ENCODE measurements around the gene XRCC6. TPM values are rescaled to one million over a fixed set of nuclear protein-coding genes. Genes with fewer than 3 reads are reported as not detected.
"Not testable (repeated sequence)": the region's sequence is repeated elsewhere in the genome, so short reads cannot be mapped to it uniquely, and the experiment has no call there.

XRCC6 gene
- polyA plus RNA-seq, 1 donor: 369 TPM

DNA sequence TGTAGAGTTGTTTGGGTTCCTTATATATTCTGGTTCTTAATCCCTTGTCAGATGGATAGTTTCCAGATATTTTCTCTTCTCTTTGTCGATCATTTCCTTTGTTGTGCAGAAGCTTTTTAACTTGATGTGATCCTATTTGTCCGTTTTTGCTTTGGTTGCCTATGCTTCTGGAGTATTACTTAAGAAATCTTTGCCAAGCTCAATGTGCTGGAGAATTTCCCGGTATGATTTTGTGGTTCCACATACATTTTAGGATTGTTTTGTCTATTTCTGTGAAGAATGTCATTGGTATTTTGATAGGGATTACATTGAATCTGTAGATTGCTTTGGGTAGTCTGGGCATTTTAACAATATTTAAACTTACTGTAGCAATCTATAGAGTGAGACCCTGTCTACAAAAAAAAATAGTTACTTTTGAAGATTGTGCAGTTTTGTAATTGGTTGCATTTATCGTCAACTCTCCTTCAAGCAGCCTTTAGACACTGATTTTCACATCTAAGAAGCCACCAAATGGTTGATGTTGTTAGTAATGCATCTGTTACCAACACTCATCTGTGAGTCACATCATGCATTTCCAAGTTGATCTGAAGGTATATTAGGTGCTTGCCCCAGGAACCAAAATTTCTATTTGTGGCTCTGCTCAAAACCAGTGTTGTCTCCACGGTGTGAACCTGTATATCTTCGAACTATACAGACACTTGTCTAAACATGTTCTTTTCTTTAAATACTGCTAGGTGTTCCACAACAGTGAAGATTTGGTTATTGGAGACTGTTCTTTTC is 21.4 kb downstream of the XRCC6 start:
- DNase-seq: no peak

- no peak for DNase-seq
These were observed 26.7 kb downstream of the XRCC6 start for GRCh38 chr22:41647771-41648170.

DNA sequence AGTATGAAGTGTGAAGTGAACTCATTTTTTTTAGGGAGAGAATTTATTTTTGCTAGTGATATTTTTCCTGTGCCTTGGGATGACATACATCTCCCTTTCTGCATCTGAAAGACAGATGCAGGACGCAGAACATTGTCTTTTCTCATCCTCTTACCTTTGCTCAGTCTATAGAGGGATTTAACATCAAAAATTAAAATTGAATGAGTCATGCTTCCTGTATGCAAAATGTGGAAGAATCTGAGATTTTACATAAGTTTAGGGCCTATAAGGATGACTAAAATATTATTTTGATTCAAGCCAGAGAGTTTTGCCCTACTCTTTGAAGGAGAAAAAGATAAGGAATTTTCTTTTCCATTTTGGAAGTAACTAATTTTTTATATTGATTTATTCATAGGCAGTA is 27.3 kb downstream of the XRCC6 start:
- no peak for DNase-seq

- DNase-seq: no peak
These were observed 29.1 kb downstream of the XRCC6 start for GRCh38 chr22:41650229-41650628.

- DNase-seq: no peak
These were observed 29.7 kb downstream of the XRCC6 start for GRCh38 chr22:41650821-41651220.

- no peak for DNase-seq
These were observed 33.2 kb downstream of the XRCC6 start for GRCh38 chr22:41654322-41654721.

DNA sequence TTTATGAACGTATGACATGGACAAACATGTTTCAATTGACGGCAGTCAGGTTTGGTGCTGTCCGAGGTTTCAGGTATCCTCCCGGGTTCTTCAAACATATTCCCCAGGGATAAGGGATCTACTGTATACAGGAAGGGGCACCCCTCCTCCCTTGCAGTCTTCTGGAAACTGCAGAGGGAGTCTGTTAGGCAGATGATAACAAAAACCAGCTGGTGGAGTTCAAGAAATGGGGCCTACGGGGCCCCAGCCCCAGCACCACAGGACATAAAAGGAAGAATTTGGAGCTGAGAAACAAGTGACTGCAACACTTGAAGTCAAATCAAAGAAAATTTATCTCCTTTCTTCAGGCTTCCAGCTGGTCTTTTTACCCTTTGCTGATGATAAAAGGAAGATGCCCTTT is 35.5 kb downstream of the XRCC6 start:
- DNase-seq: peak; percentile 17

GRCh38 chr22:41657709-41658108 is 36.6 kb downstream of the XRCC6 start:
- no peak for DNase-seq

GRCh38 chr22:41658869-41659268 is 37.8 kb downstream of the XRCC6 start:
- no peak for DNase-seq

GRCh38 chr22:41659941-41660340 is 38.8 kb downstream of the XRCC6 start:
- DNase-seq: no peak

- DNase-seq: no peak
These were observed 39.3 kb downstream of the XRCC6 start for GRCh38 chr22:41660416-41660815.

DNA sequence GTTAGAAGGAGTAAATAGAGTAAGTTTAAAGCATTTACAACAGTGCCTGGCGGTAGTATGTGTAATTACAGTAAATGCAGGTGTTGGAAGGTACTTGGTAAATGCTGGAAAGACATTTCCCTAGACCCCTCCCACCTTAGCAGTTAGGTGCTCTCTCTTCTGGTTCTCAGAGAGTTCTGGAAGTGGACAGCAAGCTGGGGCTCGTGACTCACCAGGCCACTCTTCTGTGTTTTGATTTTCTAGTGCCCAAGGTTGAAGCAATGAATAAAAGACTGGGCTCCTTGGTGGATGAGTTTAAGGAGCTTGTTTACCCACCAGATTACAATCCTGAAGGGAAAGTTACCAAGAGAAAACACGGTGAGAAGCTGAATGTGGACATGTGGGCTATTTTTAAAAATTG is 40.0 kb downstream of the XRCC6 start:
- DNase-seq: no peak

DNA sequence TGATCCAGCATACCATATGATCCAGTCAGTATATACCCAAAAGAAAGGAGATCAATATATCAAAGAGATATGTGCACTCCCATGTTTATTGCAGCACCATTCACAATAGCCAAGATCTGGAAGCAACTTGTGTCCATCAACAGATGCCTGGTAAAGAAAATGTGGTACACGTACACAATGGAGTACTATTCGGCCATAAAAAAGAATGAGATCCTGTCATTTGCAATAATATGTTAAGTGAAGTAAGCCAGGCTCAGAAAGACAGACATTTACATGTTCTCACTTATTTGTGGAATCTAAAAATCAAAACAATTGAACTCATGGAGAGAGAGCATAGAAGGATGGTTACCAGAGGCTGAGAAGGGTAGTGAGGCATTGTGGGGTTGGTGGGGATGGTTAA is 40.6 kb downstream of the XRCC6 start:
- DNase-seq: no peak

DNA sequence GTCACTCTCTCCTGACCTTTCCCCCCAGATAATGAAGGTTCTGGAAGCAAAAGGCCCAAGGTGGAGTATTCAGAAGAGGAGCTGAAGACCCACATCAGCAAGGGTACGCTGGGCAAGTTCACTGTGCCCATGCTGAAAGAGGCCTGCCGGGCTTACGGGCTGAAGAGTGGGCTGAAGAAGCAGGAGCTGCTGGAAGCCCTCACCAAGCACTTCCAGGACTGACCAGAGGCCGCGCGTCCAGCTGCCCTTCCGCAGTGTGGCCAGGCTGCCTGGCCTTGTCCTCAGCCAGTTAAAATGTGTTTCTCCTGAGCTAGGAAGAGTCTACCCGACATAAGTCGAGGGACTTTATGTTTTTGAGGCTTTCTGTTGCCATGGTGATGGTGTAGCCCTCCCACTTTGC is 42.5 kb downstream of the XRCC6 start:
- DNase-seq: not testable (repeated sequence)

GRCh38 chr22:41664490-41664889 is 43.4 kb downstream of the XRCC6 start:
- DNase-seq: no peak

DNA sequence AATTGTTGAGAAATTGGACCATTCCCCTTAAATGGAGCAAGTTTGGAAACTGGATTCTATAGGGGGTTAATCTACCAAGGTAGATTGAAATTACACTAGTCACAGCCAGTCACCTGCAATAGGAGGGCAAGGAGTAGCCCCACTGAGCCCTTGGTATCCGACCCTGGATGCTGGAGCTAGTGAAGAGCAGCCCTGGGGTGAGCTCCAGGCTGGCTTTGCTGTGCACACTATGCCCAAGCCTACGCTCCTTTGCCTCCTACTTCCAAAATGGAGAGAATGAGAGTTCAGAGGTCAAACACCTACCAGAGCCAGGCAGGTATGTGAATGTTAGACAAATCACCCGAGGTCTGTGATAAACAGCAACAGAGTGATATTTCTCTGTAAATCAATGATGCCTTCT is 43.9 kb downstream of the XRCC6 start:
- DNase-seq: no peak

- no peak for DNase-seq
These were observed 48.1 kb downstream of the XRCC6 start for GRCh38 chr22:41668971-41669911.

DNA sequence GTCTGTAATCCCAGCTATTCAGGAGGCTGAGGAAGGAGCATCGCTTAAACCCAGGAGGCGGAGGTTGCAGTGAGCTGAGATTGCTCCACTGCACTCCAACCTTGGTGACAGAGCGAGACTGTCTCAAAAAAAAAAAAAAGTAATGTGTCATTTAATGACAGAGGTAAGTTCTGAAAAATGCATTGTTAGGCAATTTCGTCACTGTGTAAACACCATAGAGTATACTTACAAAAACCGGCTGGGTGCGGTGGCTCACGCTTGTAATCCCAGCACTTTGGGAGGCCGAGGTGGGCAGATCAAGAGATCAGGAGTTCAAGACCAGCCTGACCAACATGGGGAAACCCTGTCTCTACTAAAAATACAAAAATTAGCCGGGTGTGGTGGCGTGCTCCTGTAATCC is 51.0 kb downstream of the XRCC6 start:
- DNase-seq: not testable (repeated sequence)

GRCh38 chr22:41672780-41673509 is 51.9 kb downstream of the XRCC6 start:
- no peak for DNase-seq

GRCh38 chr22:41674846-41675340 is 53.8 kb downstream of the XRCC6 start:
- DNase-seq: no peak

DNA sequence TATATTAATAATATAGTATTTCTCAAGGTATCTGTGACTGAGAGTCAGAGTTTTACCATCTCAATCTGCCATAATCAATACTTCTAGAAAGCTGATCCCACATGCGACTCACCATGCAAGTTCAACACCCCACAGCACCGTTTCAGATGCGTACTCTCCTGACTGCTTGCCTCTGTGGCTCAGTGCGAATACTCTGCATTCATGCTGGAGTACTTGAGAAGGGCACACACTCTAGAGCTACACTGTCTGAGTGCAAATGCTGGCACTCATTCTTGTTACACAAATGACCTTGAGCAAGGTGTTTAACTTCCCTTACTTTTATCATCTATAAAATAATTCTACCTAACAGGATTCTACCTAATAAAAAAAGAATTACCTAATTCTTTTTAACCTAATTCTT is 55.0 kb downstream of the XRCC6 start:
- DNase-seq: no peak

GRCh38 chr22:41681616-41682015 is 60.5 kb downstream of the XRCC6 start:
- no peak for DNase-seq

Measured in left kidney (tissue), 2 donors.